ENCODE results near the gene CKAP5.

CKAP5 gene

GRCh38 chr11:46845740-46846509 is at the start of gene CKAP5:
Gene CKAP5, minus strand, starts transcription at chr11:46846280. Its CDS starts 25,049 bp downstream, at chr11:46821231.
- peak; percentile 90 for DNase-seq

DNA sequence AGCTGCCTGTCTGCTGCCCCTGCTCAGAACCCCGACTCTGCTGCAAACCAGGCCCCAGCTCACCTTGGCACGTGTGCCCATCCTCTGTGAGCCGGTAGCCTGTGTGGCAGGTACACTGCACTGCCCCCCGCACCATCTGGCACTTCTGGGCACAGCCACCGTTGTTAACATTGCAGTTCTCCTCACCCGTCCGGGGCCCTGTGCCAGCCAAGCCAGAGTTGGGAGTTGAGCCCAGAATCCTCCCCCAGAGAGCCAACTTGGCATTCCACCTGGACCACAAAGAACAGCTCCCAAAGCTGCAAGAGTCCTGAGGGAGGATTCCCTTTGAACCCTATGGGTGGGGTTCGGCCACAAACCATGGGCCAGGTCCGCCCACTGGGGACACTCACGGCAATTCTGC is 49.7 kb upstream of the CKAP5 start:
- peak; percentile 76 for DNase-seq

- DNase-seq, result peak; percentile 25
Measured at GRCh38 chr11:46894961-46895360, 48.9 kb upstream of the CKAP5 start.

GRCh38 chr11:46894506-46894905 is 48.4 kb upstream of the CKAP5 start:
- peak; percentile 74 for DNase-seq

- DNase-seq, result no peak
Measured at GRCh38 chr11:46892838-46893237, 46.8 kb upstream of the CKAP5 start.

- DNase-seq, result no peak
Measured at GRCh38 chr11:46892109-46892508, 46.0 kb upstream of the CKAP5 start.

DNA sequence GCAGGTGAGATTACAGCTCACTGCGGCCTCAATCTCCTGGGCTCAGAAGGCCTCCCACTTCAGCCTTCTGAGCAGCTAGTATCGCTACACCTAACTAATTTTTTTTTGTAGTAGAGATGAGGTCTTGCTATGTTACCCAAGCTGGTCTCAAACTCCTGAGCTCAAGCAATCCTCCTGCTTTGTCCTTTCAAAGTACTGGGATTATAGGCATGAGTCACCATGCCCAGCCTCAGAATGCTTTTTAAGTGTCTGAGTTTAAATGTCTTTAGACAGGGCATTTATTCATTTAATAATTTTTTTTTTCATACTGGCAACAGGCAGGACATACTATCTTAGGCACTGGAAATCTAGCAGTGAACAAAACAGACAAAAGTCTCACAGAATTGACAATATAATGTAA is 44.6 kb upstream of the CKAP5 start:
- DNase-seq, result no peak

- DNase-seq, result peak; percentile 79
Measured at GRCh38 chr11:46889689-46890475, 43.8 kb upstream of the CKAP5 start.

- DNase-seq, result no peak
Measured at GRCh38 chr11:46889251-46889650, 43.2 kb upstream of the CKAP5 start.

GRCh38 chr11:46888636-46889035 is 42.6 kb upstream of the CKAP5 start:
- no peak for DNase-seq

DNA sequence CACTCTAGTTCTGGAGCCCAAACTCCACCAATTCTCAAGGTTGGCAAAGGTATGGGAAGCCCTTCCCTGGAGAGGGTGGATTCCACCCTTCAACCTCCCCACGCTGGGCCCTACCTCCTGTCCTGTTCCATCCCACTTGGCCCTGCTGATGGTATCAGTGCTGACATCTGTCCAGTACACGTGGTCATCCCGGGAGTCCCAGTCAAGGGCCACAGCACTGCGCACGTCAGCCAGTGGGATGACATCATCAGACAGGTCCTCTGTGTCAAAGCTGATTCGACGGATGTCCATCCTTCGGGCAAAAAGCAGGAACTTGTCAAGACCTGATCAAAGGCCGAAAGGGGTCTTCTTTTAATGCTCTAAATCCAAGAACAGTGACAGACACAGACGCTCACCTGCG is 40.1 kb upstream of the CKAP5 start:
- no peak for DNase-seq

GRCh38 chr11:46879056-46879585 is 33.0 kb upstream of the CKAP5 start:
- DNase-seq, result no peak

- DNase-seq, result no peak
Measured at GRCh38 chr11:46877580-46877979, 31.5 kb upstream of the CKAP5 start.

DNA sequence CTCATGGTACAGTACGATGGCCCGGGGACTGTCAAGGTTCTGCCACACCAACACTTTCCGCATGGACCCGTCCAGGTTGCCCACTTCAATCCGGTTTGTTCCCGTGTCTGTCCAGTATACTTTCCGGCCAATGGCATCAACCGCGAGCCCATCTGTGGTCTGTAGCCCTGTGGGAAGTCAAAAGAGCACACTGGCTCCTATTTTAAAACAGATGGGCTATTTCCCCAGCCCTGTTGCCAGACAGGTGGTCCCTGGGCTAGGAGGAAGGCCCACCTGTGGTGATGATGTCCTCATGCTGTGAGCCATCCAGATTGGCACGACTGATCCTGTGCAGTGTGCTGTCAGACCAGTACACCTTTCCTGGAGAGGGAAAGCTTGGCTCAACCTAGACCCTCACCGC is 30.4 kb upstream of the CKAP5 start:
- no peak for DNase-seq

DNA sequence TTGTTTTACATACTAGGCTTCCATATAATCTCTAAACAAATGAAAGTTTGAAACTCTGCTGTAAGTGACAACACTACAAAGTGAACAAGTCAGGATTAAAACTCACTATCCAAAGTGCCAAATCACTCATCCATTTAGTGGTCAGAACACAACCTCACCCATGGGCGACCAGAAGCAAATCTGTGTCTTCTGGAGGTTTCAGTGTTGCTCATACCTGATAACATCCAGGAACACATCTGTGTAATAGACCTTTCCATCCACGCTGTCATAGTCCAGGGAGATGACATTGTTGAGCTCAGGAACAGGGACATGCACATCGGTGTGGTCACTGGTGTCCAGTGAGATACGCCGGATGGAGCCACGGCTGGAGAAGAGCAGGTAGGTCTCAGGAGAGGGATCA is 28.5 kb upstream of the CKAP5 start:
- no peak for DNase-seq

DNA sequence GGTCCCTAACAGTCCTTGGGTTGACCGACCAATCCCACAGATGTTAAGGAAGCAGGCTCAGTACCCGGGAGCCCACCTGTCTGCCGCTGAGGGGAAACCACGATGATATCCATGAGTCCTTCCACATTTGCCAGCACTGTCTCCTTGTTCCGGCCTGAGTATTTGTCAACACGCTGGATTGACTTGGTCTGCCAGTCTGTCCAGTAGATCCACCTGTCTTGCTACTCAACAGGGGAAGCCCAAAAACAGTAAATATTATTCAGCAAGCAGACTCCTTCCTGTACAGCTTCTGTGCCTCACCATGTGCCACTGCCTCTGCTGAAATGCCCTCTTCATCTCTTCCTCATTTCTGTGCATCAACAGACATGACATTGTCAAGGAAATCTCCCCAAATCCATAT is 22.8 kb upstream of the CKAP5 start:
- DNase-seq, result no peak

DNA sequence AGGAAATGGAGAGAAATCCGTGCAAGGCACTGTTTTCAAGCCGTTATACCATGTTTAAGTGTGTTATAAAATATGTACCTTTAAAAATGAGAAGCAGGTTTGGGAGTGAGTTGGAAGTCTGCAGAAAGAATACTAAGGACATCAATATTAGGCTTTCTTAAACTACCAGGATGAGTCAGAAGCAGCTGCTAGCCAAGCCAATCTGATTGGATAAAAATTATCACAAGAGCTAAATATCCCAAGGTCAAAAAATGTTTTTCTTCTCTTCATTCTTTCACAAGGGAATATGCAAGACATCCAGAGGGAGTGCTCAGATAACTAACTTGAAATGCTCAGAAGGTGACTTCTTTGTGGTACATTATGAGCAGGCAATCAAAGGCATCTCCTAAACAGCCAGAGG is 19.3 kb upstream of the CKAP5 start:
- DNase-seq, result no peak

DNA sequence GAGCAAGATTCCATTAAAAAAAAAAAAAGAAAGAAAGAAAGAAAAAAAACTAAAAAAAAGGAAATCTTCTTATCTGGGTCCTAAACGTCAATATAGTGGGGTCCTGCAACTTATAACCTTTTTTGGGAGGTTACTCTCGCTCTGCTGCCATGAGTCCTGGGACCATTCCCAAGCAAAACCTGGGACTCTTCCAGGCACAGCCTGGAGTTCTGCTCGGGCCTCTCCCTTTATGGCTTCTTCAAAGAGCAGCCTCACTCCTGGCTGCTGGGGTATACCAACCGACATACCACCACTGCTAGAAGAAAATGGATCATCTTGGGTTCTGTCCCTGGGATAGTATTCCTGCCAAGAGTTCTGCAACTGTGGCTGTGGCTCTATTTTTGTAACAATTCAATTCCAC is 14.1 kb upstream of the CKAP5 start:
- no peak for DNase-seq

GRCh38 chr11:46858920-46859546 is 13.0 kb upstream of the CKAP5 start:
- DNase-seq, result no peak

DNA sequence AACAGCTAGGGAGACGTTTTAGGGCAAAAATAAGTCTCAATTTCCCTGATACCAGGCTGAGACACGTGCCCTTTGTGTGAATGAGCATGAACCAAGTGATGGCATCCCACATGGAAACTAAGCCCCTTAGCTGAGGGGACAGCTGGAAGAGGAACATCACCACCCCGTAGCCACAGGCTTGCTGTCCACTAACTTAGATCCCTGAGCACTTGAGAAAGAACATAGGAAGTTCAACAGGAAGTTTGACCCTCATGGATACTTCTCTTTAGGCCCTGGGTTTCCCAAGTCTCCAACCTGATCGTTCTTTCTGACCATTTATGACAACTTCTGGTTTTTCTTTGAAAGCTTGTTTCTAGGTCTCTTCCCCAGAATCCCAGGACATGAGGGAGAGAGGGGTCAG is 11.6 kb upstream of the CKAP5 start:
- no peak for DNase-seq

DNA sequence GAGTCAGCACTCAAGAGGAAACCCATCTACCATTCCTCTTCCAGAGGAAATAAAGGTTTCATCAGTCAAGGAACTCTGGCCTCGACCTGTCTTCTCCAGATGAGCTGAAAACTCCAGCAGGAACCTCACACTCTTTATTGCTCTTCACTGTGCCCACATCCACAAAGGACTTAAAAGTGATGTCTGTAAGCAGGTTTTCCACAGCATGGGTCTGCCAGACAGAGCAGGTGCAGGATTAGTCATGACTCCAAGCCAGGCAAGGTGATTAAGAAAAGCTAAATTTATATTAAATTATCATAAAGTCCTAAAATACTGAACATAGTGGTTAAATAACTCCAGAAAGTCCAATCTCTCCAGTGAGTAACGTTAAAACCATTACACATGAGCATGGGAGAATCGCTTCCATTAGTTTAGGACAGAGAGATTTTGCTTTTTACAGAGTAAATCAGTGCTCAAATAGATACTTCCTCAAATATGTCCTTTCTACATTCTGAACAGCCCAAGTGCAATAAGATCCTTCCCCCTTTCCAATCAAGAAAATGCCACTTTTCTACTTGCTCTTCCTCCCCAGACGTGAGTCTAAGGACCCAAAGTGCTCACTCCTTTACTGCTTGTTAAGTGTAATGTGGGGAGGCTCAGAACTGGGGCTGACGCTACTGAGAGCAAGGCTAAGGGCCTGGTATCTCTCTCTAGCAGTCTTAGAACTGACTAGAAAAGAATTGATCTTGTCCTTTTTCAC is 10.7 kb upstream of the CKAP5 start:
- DNase-seq, result no peak

DNA sequence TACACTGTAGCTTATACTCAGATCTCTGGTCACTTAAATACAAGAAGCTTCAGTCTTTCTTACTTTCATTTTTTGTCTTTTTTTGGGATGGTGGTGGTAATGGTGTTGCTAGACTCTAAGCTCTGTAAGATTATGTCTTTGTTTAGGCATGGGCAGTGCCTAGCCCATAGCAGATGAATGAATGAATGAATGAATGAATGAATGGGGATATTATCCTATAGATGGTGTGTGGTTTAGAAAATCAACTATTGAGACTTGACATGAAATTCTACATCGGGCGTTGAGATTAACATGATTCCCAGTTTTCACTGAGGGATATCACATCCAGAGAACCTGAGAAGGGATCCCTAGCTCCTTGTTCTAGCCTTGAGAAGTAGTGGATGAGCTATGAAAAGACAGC is 9.8 kb upstream of the CKAP5 start:
- no peak for DNase-seq

DNA sequence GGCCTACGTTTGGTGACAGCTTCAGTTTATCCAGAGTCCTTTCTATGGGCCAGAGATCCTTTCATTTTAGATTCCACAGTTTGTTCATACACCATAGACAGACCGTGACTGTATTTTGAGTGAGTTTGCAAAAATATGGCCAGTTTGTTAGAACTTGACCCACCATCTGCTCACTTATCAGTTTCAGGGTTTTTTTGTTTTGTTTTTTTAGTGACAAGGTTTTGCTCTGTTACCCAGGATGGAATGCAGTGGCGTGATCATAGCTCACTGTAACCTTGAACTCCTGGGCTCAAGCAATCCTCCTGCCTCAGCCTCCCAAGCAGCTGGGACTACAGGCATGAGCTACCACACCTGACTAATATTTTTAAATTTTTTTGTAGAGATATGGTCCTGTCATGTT is 9.1 kb upstream of the CKAP5 start:
- no peak for DNase-seq

Data from NCI-H1092 (cell line).